Measurements from ENCODE around the gene EGFL8. TPM values are rescaled to one million over a fixed set of nuclear protein-coding genes. Genes with fewer than 3 reads are reported as not detected.

Gene EGFL8
- total RNA-seq, 4 donors from 2014 or later = 8.9 to 28.1 (median 16.2) TPM

GRCh38 chr6:32189069-32189741 is 24.8 kb downstream of the EGFL8 start:
- H3K9me3 ChIP-seq = no peaks in the 10 kb centered on the region
- no peak for DNase-seq
- H3K27me3 ChIP-seq = no peaks in the 10 kb centered on the region
- peak overlapping the region; percentile 59 to 92 (median 76) for H3K4me3 ChIP-seq
- peak overlapping the region; percentile 90 to 98 (median 94) for H3K27ac ChIP-seq
- peaks cover 0 to 55% (median 12%) of the 10 kb centered on the region in 4 donors for H3K4me1 ChIP-seq
- no peak for TF ChIP-seq CTCF (IDR thresholded peaks at IDR 0.05)
- no peak for TF ChIP-seq POLR2A (IDR thresholded peaks at IDR 0.05)
- H3K36me3 ChIP-seq = peaks cover 0 to 23% (median 0%) of the 10 kb centered on the region in 3 donors

GRCh38 chr6:32189742-32190053 is 25.3 kb downstream of the EGFL8 start:
- Histone ChIP-seq H3K4me3 (peak overlapping the region; percentile 59 to 92 (median 76)), H3K9me3 (no peaks in the 10 kb centered on the region), H3K4me1 (peaks cover 1 to 56% (median 12%) of the 10 kb centered on the region in 4 donors), H3K27ac (peak overlapping the region; percentile 90 to 98 (median 94)), H3K27me3 (no peaks in the 10 kb centered on the region), H3K36me3 (peaks cover 0 to 23% (median 0%) of the 10 kb centered on the region in 3 donors)
- DNase-seq = no peak
- TF ChIP-seq POLR2A (IDR thresholded peaks at IDR 0.05) (no peak), CTCF (IDR thresholded peaks at IDR 0.05) (no peak)

- peaks cover 0 to 23% (median 0%) of the 10 kb centered on the region in 3 donors for H3K36me3 ChIP-seq
These were observed 25.9 kb downstream of the EGFL8 start, which contains the start of gene PBX2 for GRCh38 chr6:32190054-32190851. Gene PBX2 (minus strand): TSS chr6:32190202. CDS start chr6:32189915, 287 bp downstream.

GRCh38 chr6:32190911-32191677 is 26.7 kb downstream of the EGFL8 start:
- no peaks in the 10 kb centered on the region for H3K9me3 ChIP-seq
- no peak for TF ChIP-seq CTCF (IDR thresholded peaks at IDR 0.05)
- no peak for TF ChIP-seq POLR2A (IDR thresholded peaks at IDR 0.05)
- no peak for DNase-seq
- peak overlapping the region; percentile 90 to 98 (median 94) for H3K27ac ChIP-seq
- H3K4me3 ChIP-seq = peak overlapping the region; percentile 59 to 92 (median 76)
- H3K27me3 ChIP-seq = no peaks in the 10 kb centered on the region
- peaks cover 0 to 19% (median 0%) of the 10 kb centered on the region in 3 donors for H3K36me3 ChIP-seq
- H3K4me1 ChIP-seq = peaks cover 3 to 57% (median 12%) of the 10 kb centered on the region in 4 donors

More at GRCh38 chr6:32190054-32190851, 25.9 kb downstream of the EGFL8 start, which contains the start of gene PBX2:
- H3K27me3 ChIP-seq = no peaks in the 10 kb centered on the region
- TF ChIP-seq CTCF (IDR thresholded peaks at IDR 0.05) (no peak), POLR2A (IDR thresholded peaks at IDR 0.05) (peak; percentile 24 to 78)
- DNase-seq = peak; percentile 90 to 97 (median 96)
- peaks cover 3 to 62% (median 12%) of the 10 kb centered on the region in 4 donors for H3K4me1 ChIP-seq
- peak within 1 kb of the TSS; percentile 59 to 92 (median 76) for H3K4me3 ChIP-seq
- H3K9me3 ChIP-seq = no peaks in the 10 kb centered on the region
- peak within 1 kb of the TSS; percentile 90 to 98 (median 94) for H3K27ac ChIP-seq

Data from Peyer's patch (tissue), 4 donors.